ENCODE measurements around the gene TEDC2.

DNA sequence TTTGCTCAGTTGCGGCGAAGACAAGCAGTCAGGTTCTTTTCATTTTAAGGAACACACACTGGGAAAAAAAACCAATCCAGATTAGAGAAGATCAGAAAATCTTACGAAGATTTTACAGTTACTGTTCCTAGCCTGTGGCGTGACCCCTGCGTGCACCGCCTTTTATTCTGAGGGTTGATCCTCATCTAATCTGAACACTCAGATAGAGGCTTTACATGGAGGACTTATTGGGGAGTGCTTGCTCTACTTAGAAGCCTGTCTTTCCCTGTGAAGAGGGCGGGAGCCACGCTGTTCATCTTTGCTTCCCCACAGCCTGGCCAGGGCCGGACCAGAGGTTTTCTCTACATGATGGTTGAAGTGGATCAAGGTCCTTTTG, 16.4 kb downstream of the TEDC2 start:
- TF ChIP-seq, protein P1, sequence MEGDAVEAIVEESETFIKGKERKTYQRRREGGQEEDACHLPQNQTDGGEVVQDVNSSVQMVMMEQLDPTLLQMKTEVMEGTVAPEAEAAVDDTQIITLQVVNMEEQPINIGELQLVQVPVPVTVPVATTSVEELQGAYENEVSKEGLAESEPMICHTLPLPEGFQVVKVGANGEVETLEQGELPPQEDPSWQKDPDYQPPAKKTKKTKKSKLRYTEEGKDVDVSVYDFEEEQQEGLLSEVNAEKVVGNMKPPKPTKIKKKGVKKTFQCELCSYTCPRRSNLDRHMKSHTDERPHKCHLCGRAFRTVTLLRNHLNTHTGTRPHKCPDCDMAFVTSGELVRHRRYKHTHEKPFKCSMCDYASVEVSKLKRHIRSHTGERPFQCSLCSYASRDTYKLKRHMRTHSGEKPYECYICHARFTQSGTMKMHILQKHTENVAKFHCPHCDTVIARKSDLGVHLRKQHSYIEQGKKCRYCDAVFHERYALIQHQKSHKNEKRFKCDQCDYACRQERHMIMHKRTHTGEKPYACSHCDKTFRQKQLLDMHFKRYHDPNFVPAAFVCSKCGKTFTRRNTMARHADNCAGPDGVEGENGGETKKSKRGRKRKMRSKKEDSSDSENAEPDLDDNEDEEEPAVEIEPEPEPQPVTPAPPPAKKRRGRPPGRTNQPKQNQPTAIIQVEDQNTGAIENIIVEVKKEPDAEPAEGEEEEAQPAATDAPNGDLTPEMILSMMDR (IDR thresholded peaks at IDR 0.05; ENCODE audit: low read length), result no peak
- no peak for TF ChIP-seq EZH2 (optimal IDR thresholded peaks at IDR 0.05; ENCODE audit: low read depth, low read length)
- TF ChIP-seq EZH2phosphoT487 (IDR thresholded peaks at IDR 0.05; ENCODE audit: low read length), result no peak
